Keratinocyte (primary cell): ENCODE results near the gene LY6G6D. TPM values are rescaled to one million over a fixed set of nuclear protein-coding genes. Genes with fewer than 3 reads are reported as not detected.

Source experiments
- DNase-seq: peaks from one replicate; pipeline ENCODE4 v3.0.0-alpha.2; 2011; ENCODE audit warnings: low read depth, missing footprints, low spot score
- FAIRE-seq: peaks from 2 replicates; lab custom pipeline; 2011; peaks lifted over from hg19 to GRCh38; lab: Jason Lieb, UNC
- H2AFZ ChIP-seq: 2 replicates; pipeline ENCODE4 v1.6.0; 2012; ENCODE audit warnings: low read length, control low read depth, inconsistent platforms; ENCODE audit not compliant: control insufficient read depth
- H3K27ac ChIP-seq: 2 replicates; pipeline ENCODE4 v1.5.1; 2011; ENCODE audit warnings: low read length; ENCODE audit not compliant: control insufficient read depth, insufficient read depth
- H3K27me3 ChIP-seq: 3 replicates; pipeline ENCODE4 v1.6.0; 2011; ENCODE audit warnings: low read length; ENCODE audit not compliant: control insufficient read depth, insufficient read depth; ENCODE audit errors: extremely low read depth
- H3K36me3 ChIP-seq, 2 experiments: 2 replicates in 1 of 2; 3 replicates in 1 of 2; pipeline ENCODE4 v1.5.1; 2011; ENCODE audit warnings: low read length in 2 of 2, mild to moderate bottlenecking in 1 of 2; ENCODE audit not compliant: control insufficient read depth in 2 of 2, insufficient read depth in 2 of 2; ENCODE audit errors: extremely low read depth in 1 of 2
- H3K4me1 ChIP-seq: 3 replicates; pipeline ENCODE4 v1.5.1; 2011; ENCODE audit warnings: low read length; ENCODE audit not compliant: control insufficient read depth, insufficient read depth; ENCODE audit errors: extremely low read depth
- H3K4me2 ChIP-seq: 3 replicates; pipeline ENCODE4 v1.6.0; 2011; ENCODE audit warnings: low read depth, low read length; ENCODE audit not compliant: control insufficient read depth, insufficient read depth; ENCODE audit errors: extremely low read depth
- H3K4me3 ChIP-seq, 3 experiments: fragments of 200-600 bp in 1 of 3; sonication (generic) in 1 of 3; 2 replicates in 2 of 3; 3 replicates in 1 of 3; pipeline ENCODE4 v1.5.1; 2011 to 2016; ENCODE audit warnings: low read length in 3 of 3, mild to moderate bottlenecking in 3 of 3, control low read depth in 2 of 3, inconsistent platforms in 1 of 3, low read depth in 1 of 3, mixed read lengths in 1 of 3, mixed run types in 1 of 3, moderate library complexity in 1 of 3; ENCODE audit not compliant: control insufficient read depth in 2 of 3, insufficient read depth in 2 of 3; ENCODE audit errors: extremely low read depth in 1 of 3
- H3K79me2 ChIP-seq: 2 replicates; pipeline ENCODE4 v1.6.0; 2012; ENCODE audit warnings: low read length; ENCODE audit not compliant: control insufficient read depth, insufficient read depth
- H3K9ac ChIP-seq: 3 replicates; pipeline ENCODE4 v1.6.0; 2011; ENCODE audit warnings: low read length; ENCODE audit not compliant: control insufficient read depth, insufficient read depth; ENCODE audit errors: extremely low read depth
- H3K9me1 ChIP-seq: 3 replicates; pipeline ENCODE4 v1.6.0; 2011; ENCODE audit warnings: low read length; ENCODE audit not compliant: control insufficient read depth, insufficient read depth; ENCODE audit errors: extremely low read depth
- H3K9me3 ChIP-seq: 2 replicates; pipeline ENCODE4 v1.5.1; 2012; ENCODE audit warnings: low read depth, low read length; ENCODE audit not compliant: control insufficient read depth
- H4K20me1 ChIP-seq: 3 replicates; pipeline ENCODE4 v1.6.0; 2011; ENCODE audit warnings: low read length; ENCODE audit not compliant: control insufficient read depth, insufficient read depth; ENCODE audit errors: extremely low read depth
- EZH2 ChIP-seq: IDR thresholded peaks from one replicate; pipeline ENCODE4 v1.6.1; 2012; ENCODE audit warnings: inconsistent platforms, mild to moderate bottlenecking, low read length, moderate library complexity
- dilution Hi-C: fragments of 300-500 bp; cut with MboI; formaldehyde crosslinking; loops from one replicate; pipeline ENCODE4 v1.7.0; 2020; ENCODE audit warnings: low sequenced_read_pairs; ENCODE audit not compliant: extremely low pct_ligation_motif_present
- polyA plus RNA-seq, 5 experiments: library from polyadenylated mRNA; depleted of rRNA in 3 of 5; stranded (reverse) in 3 of 5; stranded (forward) in 1 of 5; unstranded in 1 of 5; fragments of >200 nt; gene quantifications; 1 replicate in 1 of 5; 2 replicates in 3 of 5; 3 replicates in 1 of 5; pipeline versions ENCODE4 v1.2.1 to v1.2.3, GENCODE V29; 2011 to 2012; ENCODE audit warnings: missing spikeins in 2 of 5, low read depth in 1 of 5, low replicate concordance in 1 of 5
- TF ChIP-seq, protein P1 (sequence below), 3 experiments: IDR thresholded peaks in 1 of 3; conservative IDR thresholded peaks in 1 of 3; optimal IDR thresholded peaks in 1 of 3; 2 replicates in 2 of 3; 3 replicates in 1 of 3; pipeline versions ENCODE3 to v1.5.1; 2011; ENCODE audit warnings: low read length in 3 of 3, mild to moderate bottlenecking in 3 of 3, moderate library complexity in 2 of 3, control low read depth in 1 of 3, inconsistent platforms in 1 of 3; ENCODE audit not compliant: insufficient read depth in 2 of 3; ENCODE audit errors: extremely low read depth in 1 of 3

Gene LY6G6D
- polyA plus RNA-seq, 1 donor (not counting 4 experiments of a cell fraction or from before 2014, with no cell fraction given): 0.33 TPM

DNA sequence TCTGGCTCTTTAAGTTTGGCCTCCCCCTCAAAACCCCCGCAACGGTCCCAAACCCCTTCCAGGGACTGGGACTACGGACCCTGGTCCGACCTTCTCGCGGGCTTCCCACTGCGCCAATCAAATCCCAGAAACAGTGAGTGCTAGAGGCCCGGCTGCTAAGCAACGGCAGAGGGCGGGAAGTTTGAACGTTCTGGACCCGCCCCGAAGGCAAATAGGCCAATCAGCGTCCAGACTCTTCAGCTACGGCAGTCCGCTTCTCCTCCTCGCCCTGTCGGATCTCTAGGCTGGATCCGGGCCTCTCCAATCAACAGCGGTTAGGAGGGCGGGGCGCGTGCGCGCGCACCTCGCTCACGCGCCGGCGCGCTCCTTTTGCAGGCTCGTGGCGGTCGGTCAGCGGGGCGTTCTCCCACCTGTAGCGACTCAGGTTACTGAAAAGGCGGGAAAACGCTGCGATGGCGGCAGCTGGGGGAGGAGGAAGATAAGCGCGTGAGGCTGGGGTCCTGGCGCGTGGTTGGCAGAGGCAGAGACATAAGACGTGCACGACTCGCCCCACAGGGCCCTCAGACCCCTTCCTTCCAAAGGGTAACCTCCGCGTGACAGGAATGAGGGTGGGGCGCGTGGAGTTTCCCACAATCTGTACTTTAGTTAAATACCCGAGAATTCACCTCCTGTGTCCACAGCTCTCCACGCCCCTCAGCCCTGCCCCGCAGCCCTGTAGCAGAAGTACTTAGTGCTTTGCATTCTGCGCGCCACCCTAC is 24.7 kb downstream of the LY6G6D start, which contains the start of gene MSH5:
Gene MSH5 (plus strand): TSS at position 367 of the 758 bp plus-strand sequence. CDS start 462 bp downstream, outside the sequence.
- Histone ChIP-seq H3K36me3 (peaks cover 2 to 17% of the 10 kb centered on the region in 2 experiments), H3K9me1 (no peaks in the 10 kb centered on the region), H4K20me1 (no peaks in the 10 kb centered on the region), H3K4me1 (peaks cover 26% of the 10 kb centered on the region), H3K4me3 (peak within 1 kb of the TSS; percentile 72 to 88 (median 87)), H3K9ac (peak within 1 kb of the TSS; percentile 88), H3K4me2 (peak within 1 kb of the TSS; percentile 81), H3K27me3 (no peaks in the 10 kb centered on the region), H3K79me2 (peaks cover 21% of the 10 kb centered on the region), H3K27ac (peak within 1 kb of the TSS; percentile 83), H3K9me3 (no peaks in the 10 kb centered on the region), H2AFZ (peak within 1 kb of the TSS; percentile 87)
- dilution Hi-C loops: no loop called here
- TF ChIP-seq, protein P1, sequence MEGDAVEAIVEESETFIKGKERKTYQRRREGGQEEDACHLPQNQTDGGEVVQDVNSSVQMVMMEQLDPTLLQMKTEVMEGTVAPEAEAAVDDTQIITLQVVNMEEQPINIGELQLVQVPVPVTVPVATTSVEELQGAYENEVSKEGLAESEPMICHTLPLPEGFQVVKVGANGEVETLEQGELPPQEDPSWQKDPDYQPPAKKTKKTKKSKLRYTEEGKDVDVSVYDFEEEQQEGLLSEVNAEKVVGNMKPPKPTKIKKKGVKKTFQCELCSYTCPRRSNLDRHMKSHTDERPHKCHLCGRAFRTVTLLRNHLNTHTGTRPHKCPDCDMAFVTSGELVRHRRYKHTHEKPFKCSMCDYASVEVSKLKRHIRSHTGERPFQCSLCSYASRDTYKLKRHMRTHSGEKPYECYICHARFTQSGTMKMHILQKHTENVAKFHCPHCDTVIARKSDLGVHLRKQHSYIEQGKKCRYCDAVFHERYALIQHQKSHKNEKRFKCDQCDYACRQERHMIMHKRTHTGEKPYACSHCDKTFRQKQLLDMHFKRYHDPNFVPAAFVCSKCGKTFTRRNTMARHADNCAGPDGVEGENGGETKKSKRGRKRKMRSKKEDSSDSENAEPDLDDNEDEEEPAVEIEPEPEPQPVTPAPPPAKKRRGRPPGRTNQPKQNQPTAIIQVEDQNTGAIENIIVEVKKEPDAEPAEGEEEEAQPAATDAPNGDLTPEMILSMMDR (optimal IDR thresholded peaks at IDR 0.05 in 1 of 3, IDR thresholded peaks at IDR 0.05 in 1 of 3, conservative IDR thresholded peaks at IDR 0.05 in 1 of 3; ENCODE audit: extremely low read depth in 1 of 3, insufficient read depth in 2 of 3, low read length in 3 of 3): no peak
- TF ChIP-seq EZH2: no peak
- peak; percentile 93 for DNase-seq
- peak; percentile 23 for FAIRE-seq

DNA sequence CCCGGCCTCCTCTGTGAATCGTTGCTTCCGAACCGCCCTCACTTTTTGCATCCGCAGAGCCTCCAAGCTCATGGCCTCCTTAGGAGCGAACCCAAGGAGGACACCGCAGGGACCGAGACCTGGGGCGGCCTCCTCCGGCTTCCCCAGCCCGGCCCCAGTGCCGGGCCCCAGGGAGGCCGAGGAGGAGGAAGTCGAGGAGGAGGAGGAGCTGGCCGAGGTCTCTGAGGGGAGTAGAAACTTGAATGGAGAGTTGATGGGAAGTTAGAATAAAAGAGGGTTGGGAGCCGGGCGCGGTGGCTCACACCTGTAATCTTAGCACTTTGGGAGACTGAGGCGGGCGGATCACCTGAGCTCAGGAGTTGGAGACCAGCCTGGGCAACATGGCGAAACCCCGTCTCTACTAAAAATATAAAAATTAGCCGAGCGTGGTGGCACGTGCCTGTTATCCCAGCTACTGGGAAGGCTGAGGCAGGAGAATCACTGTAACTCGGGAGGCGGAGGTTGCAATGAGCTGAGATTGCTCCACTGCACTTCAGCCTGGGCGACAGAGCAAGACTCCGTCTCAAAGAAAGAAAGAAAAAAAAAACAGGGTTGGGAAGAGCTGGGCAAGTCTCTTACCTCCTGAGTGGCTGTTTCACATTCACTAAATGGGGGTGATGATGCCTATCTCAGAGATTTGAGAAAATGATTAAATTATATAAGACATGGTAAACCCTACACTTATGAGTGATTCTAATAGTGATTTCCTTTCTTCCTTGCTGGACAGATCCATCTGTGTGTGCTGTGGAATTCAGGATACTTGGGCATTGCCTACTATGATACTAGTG is 25.5 kb downstream of the LY6G6D start:
- no peak for TF ChIP-seq EZH2
- TF ChIP-seq, protein P1 (optimal IDR thresholded peaks at IDR 0.05 in 1 of 3, IDR thresholded peaks at IDR 0.05 in 1 of 3, conservative IDR thresholded peaks at IDR 0.05 in 1 of 3; ENCODE audit: extremely low read depth in 1 of 3, insufficient read depth in 2 of 3, low read length in 3 of 3): no peak
- peak overlapping the region; percentile 88 for H3K9ac ChIP-seq
- H3K4me2 ChIP-seq: peak overlapping the region; percentile 81
- H4K20me1 ChIP-seq: no peaks in the 10 kb centered on the region
- dilution Hi-C loops: no loop called here
- no peaks in the 10 kb centered on the region for H3K27me3 ChIP-seq
- peaks cover 2 to 17% of the 10 kb centered on the region in 2 experiments for H3K36me3 ChIP-seq
- H3K9me3 ChIP-seq: no peaks in the 10 kb centered on the region
- peak overlapping the region; percentile 87 for H2AFZ ChIP-seq
- FAIRE-seq: no peak
- no peaks in the 10 kb centered on the region for H3K9me1 ChIP-seq
- peak overlapping the region; percentile 72 to 88 (median 87) for H3K4me3 ChIP-seq
- peaks cover 26% of the 10 kb centered on the region for H3K4me1 ChIP-seq
- peak overlapping the region; percentile 83 for H3K27ac ChIP-seq
- no peak for DNase-seq
- H3K79me2 ChIP-seq: peaks cover 13% of the 10 kb centered on the region
